GM12873 (cell line): ENCODE data around the gene NTMT2.

Experiments
- CTCF ChIP-seq: IDR thresholded peaks from 2 replicates; pipeline ENCODE4 v1.5.1; 2012; ENCODE audit warnings: low read depth, mild to moderate bottlenecking, moderate library complexity, low read length, control low read depth; ENCODE audit not compliant: insufficient read depth; ENCODE audit errors: missing control alignments

NTMT2 gene

DNA sequence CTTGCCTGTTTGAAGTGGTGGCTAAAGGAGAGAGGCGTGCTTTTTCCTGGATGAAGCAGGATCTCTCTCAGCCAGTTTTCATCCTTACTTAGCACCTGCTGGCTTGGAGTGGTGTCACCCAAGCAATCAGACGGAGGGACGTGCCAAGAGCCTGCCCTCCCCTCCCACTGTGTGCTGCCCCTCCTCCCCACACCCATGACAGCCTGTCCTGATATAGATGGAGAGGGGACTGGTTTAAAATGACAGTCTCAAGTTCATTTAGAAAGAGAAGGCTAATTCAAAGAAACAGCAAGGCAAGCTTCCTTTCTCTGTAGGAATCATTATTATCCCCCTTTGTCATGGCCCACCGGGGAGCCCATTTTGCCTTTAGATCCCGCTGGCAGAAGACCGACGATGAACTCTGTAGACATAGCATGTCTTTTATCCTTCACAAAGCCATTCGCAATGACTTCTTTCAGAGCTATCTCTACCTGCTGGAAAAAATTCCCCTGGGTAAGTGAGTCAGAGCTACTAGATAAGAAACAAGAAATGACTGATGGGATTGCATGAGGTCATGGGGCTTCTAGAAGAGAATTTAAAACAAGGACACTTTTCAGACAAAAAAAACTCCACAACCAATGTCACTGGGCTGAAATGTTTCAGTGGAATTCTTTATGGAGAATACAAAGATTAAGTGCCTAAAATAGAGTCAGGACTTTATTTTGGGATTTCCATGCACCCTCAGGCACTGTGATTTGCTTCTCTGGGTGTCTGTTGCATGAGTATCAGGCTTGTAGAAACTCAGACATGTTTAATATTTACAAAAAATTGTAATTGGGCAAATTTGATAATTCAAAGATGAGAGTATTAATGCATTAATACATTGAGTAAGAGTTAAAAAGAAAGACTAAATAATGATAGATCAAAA lies at the start of gene NTMT2:
TSS of gene NTMT2 (plus strand) at position 190 of the 907 bp plus-strand sequence. CDS start at position 339, 149 bp downstream.
- no peak for TF ChIP-seq CTCF

DNA sequence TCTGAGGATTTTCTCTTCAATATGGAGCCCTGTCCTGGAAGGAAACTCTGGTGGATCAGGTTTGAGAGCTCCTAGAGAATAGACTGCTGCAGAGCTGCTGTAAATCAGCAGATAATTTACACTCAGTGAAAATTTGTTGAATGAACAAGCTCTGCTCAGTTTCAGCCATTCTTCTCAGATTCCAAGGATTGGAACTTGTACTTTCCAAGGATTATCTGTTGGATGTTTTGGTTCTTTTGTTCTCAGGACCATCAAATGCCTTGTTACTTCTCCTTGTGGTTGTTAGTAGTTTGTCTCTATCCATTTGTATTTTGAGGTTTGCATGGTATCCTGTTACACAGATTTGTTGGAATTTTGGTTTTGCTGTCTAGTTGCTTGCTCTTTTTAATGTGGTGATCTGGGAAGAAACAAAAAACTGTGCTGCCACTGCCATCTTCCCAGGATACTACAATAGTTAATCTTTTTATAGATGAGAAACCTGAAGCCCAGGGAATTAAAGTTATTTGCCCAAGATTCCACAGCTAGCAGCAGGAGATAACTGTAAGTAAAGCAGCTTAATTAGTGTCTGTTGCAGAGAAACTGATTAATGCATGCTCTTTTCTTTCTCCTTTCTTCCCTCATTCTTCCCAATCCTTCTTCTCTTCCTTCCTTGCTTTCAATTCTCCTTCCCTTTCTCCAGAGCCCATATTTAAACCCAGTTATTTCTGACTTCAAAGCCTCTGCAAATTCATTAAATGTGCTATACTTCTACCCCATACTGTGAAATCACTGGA lies 49.6 kb upstream of the NTMT2 start:
- no peak for TF ChIP-seq CTCF

GRCh38 chr1:170096806-170097340 lies 48.9 kb upstream of the NTMT2 start:
- TF ChIP-seq CTCF, result no peak

DNA sequence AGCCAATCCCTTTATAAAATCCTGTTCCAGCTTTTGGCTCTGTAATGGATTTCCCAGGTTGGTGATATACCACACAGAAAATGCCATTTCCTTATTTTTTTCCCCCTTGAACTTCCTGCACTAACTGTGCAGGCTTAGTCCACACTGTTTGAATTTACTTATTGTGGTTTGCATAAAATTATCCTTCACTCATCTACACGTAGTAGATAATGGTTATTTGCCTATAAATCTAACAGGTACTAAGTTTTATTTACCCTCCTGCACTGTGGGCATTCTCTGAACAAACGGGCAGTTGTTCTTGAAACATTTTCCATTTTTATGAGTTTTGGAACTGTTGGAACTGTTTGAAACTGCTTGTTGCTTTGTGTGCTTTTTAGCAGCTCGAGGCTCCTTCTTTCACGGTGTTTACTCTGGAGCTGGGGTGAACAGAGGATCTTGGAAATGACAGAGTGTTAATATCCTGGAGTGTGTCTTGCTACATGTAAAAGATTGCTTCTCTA lies 48.3 kb upstream of the NTMT2 start:
- no peak for TF ChIP-seq CTCF

DNA sequence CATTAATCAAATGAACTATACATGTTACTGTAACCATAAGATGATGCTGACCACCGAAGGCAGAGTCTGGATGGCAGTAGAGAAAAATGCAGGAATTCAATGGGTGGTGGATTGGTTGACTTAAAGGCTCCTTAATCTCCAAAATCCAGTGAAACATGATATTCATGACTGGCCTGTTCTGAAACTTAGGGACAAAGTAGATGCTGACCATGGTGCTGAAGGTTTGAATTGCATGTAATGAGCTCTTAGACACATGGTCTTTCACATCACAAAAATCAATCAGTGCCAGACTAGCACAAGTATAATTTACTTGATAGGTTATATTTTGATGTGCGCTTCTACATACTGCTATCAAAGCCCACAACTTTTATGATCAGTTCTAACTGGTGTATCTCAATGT lies 30.9 kb upstream of the NTMT2 start:
- no peak for TF ChIP-seq CTCF

DNA sequence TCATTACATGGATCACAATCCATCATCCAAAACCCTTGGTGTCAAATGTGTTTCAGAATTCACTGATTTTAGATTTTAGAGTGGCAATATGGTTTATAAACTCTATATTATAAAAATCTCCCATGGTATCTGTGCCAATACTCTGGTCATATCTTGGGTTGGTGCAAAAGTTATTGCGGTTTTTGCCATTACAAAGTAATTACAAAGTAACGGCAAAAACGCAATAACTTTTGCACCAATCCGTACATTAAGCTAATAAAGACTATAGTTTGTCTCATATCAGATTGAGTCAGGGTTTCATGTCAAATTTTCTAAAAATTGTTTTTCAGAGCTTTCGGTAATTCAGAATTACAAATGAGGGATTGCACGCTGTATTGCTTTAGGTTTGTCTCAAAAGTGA lies 23.4 kb upstream of the NTMT2 start:
- TF ChIP-seq CTCF, result no peak

DNA sequence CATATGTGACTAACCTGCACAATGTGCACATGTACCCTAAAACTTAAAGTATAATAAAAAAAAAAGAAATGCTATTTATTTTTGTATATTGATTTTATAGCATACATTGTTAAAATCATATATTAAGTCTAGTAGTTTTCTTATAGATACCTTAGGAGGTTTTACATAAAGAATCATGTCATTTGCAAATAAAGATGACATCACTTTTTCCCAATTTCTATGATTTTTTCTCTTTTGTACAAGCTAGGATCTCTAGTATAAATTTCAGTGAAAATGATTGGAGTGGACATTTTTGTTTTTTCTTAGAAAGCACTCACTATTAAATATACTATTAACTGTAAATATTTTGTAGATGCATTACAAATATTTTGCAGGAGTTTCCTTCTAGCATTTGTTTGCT lies 20.5 kb upstream of the NTMT2 start:
- TF ChIP-seq CTCF, result no peak
